Psoas muscle (tissue), 8 donors: ENCODE data around the gene GIT1. TPM values are rescaled to one million over a fixed set of nuclear protein-coding genes. Genes with fewer than 3 reads are reported as not detected.
"Not testable (repeated sequence)": the region's sequence is repeated elsewhere in the genome, so short reads cannot be mapped to it uniquely, and the experiment has no call there.

Experiments
- ATAC-seq, 4 donors: fragments of 200-7000 bp; cut with Tn5 transposase; one replicate each; pipeline ENCODE4 v1.9.1; 2020; ENCODE audit warnings: moderate library complexity in 3 of 4, mild to moderate bottlenecking in 2 of 4
- DNase-seq, 2 donors: peaks; one replicate each; pipeline ENCODE4 v3.0.0-alpha.2; 2020
- H3K27ac ChIP-seq: fragments of 200-600 bp; one replicate; pipeline ENCODE4 v1.8.0; 2022
- H3K27me3 ChIP-seq, 3 donors: fragments of 200-600 bp in 1 of 3; one replicate each; pipeline versions ENCODE4 v1.6.1 to v1.8.0; 2013 to 2022; ENCODE audit warnings: low read length in 2 of 3, mild to moderate bottlenecking in 2 of 3, moderate library complexity in 1 of 3; ENCODE audit not compliant: insufficient read depth in 3 of 3
- H3K36me3 ChIP-seq, 2 donors: fragments of 200-600 bp in 1 of 2; one replicate each; pipeline versions ENCODE4 v1.6.1 to v1.8.0; 2013 to 2022; ENCODE audit warnings: low read depth in 1 of 2, mild to moderate bottlenecking in 1 of 2, moderate library complexity in 1 of 2; ENCODE audit not compliant: insufficient read depth in 1 of 2
- H3K4me1 ChIP-seq: fragments of 200-600 bp; one replicate; pipeline ENCODE4 v1.8.0; 2022
- H3K4me3 ChIP-seq: fragments of 200-600 bp; one replicate; pipeline ENCODE4 v1.8.0; 2022; ENCODE audit warnings: mild to moderate bottlenecking
- H3K9me3 ChIP-seq: fragments of 200-600 bp; one replicate; pipeline ENCODE4 v1.8.0; 2022
- WGBS, 3 donors: extraction: QIAGEN DNeasy Blood & Tissue Kit; methylation state at CpG; one replicate each; pipeline versions ENCODE4 v1.1.6 to v1.1.7; 2013; 5-methylcytosine and 5-hydroxymethylcytosine counted together
- intact Hi-C, 2 donors: fragments of 100-400 bp; cut with DNase I; formaldehyde crosslinking; loops; one replicate each; pipeline versions ENCODE4 v1.11.0 to v1.14.2; 2022
- polyA plus RNA-seq, 3 donors: library from polyadenylated mRNA; stranded (reverse); fragments of 200-250 nt; gene quantifications; one replicate each; pipeline ENCODE4 v1.2.3, GENCODE V29; 2013
- total RNA-seq, 4 donors: library from RNA; stranded (reverse); fragmentation: NEBNext Ultra II Directional in 2 of 4; extraction: Animal tissue kit (Norgen Biotek cat#: 25700) in 2 of 4; gene quantifications; one replicate each; pipeline versions ENCODE4 v1.2.1 to v1.2.4, GENCODE V29; 2021 to 2023
- TF ChIP-seq, protein P1 (sequence below): fragments of 200-600 bp; IDR thresholded peaks from one replicate; pipeline ENCODE4 v1.8.0; 2022; ENCODE audit warnings: antibody characterized with exemption
- donor health status: healthy with polysubstance abuse.
- donor health status: DM: no; HTN: no; CAD: no; lungs with moderate emphysema.
- donor health status: Bipolar disorder and iron deficiency.
- donor health status: healthy.
- donor health status: DM: yes; HTN: yes; CAD: no.
- donor health status: DM: no; HTN: no; CAD: no.
- donor health status: DM: no; HTN: no; CAD: no.
- donor health status: DM: yes; HTN: yes; CAD: no.

Gene GIT1
- total and polyA plus RNA-seq, 7 donors = 24.3 to 46.0 (median 33.5) TPM

DNA sequence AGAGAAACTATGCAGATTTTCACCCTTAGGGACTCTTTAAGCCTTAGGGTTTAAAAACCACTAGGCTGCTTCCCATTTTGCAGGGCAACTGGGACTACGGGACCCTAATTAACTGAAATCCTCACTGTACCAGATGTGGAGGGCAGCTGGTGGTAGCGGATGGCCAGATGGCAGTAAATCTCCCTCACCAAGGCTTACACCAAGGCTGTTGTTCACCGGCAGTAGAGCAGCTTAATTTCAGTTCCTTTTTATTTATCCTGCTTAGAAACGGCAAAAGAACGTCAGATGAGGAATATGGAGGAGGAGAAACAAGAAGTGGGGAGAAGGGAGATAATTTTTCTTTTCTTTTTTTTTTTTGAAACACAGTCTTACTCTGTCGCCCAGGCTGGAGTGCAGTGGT, 29.1 kb downstream of the GIT1 start:
- H3K36me3 ChIP-seq = no peaks in the 10 kb centered on the region
- no peak overlapping the region for H3K4me3 ChIP-seq
- TF ChIP-seq, protein P1, sequence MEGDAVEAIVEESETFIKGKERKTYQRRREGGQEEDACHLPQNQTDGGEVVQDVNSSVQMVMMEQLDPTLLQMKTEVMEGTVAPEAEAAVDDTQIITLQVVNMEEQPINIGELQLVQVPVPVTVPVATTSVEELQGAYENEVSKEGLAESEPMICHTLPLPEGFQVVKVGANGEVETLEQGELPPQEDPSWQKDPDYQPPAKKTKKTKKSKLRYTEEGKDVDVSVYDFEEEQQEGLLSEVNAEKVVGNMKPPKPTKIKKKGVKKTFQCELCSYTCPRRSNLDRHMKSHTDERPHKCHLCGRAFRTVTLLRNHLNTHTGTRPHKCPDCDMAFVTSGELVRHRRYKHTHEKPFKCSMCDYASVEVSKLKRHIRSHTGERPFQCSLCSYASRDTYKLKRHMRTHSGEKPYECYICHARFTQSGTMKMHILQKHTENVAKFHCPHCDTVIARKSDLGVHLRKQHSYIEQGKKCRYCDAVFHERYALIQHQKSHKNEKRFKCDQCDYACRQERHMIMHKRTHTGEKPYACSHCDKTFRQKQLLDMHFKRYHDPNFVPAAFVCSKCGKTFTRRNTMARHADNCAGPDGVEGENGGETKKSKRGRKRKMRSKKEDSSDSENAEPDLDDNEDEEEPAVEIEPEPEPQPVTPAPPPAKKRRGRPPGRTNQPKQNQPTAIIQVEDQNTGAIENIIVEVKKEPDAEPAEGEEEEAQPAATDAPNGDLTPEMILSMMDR = no peak
- H3K27ac ChIP-seq = no peak overlapping the region
- no peaks in the 10 kb centered on the region for H3K9me3 ChIP-seq
- peaks cover 8% of the 10 kb centered on the region for H3K4me1 ChIP-seq
- intact Hi-C loops = no loop called here
- 53 to 57% (median 54%) methylated on average over 6 of the region's 6 CpGs for WGBS, 3 donors
- DNase-seq (no peak), ATAC-seq (no peak)
- no peaks in the 10 kb centered on the region for H3K27me3 ChIP-seq

DNA sequence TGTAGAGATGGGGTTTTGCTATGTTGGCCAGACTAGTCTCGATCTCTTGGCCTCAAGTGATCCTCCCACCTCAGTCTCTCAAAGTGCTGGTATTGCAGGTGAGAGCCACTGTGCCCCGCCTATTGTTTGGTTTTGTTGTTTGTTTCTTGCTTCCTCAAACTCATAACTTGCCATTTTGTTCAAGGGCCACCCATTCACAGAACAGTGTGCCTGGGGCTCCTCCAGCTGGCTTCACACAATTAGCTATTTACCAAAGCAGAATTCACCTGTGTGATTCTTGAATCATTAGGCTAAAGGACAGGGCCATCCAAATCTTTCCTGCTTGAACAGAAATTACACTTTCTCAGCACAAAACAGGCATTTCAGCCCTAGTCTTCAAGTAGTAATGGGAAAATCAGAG, 29.8 kb downstream of the GIT1 start:
- H3K9me3 ChIP-seq = no peaks in the 10 kb centered on the region
- H3K4me1 ChIP-seq = peaks cover 8% of the 10 kb centered on the region
- TF ChIP-seq, protein P1 = no peak
- H3K36me3 ChIP-seq = no peaks in the 10 kb centered on the region
- H3K27me3 ChIP-seq = no peaks in the 10 kb centered on the region
- DNase-seq = no peak
- 95 to 100% (median 98%) methylated on average over 2 of the region's 2 CpGs for WGBS, 3 donors
- intact Hi-C loops = no loop called here
- H3K4me3 ChIP-seq = no peak overlapping the region
- H3K27ac ChIP-seq = no peak overlapping the region
- ATAC-seq = no peak

DNA sequence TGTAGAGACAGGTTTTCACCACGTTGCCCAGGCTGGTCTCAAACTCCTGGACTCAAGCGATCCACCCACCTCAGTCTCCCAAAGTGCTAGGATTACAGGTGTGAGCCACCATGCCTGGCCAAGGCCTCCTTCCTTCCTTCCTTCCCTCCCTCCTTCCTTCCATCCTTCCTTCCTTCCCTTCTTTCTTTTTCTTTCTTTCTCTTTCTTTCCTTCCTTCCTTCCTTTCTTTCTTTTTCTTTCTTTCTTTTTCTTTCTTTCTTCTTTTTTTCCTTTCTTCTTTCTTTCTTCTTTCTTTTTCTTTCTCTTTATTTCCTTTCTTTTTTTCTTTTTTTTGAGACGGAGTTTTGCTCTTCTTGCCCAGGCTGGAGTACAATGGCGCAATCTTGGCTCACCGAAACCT, 31.3 kb downstream of the GIT1 start:
- H3K9me3 ChIP-seq, H3K4me1 ChIP-seq, H3K27me3 ChIP-seq, H3K27ac ChIP-seq, DNase-seq, H3K36me3 ChIP-seq, intact Hi-C loops, ATAC-seq, H3K4me3 ChIP-seq: not testable (repeated sequence)
- WGBS, 3 donors = 91 to 97% (median 95%) methylated on average over 5 of the region's 5 CpGs

DNA sequence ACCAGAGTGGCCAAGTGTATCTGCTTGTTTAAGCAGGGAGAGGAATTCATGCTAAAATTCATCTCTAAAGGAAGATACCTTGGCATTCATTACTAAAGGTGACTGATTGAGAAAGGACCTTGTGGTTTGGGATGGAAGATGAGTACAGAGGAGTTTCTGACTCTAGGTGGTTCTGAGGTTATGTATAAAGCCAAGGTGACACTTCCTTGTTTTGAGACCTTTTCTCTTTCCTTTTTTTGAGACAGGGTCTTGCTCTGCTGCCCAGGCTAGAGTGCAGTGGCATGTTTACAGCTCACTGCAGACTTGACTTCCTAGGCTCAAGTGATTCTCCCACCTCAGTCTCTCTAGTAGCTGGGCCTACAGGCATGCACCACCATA, 31.7 kb downstream of the GIT1 start:
- H3K9me3 ChIP-seq = no peaks in the 10 kb centered on the region
- H3K36me3 ChIP-seq = no peaks in the 10 kb centered on the region
- TF ChIP-seq, protein P1 = no peak
- intact Hi-C loops = no loop called here
- H3K27me3 ChIP-seq = no peaks in the 10 kb centered on the region
- H3K27ac ChIP-seq = no peak overlapping the region
- no peak overlapping the region for H3K4me3 ChIP-seq
- H3K4me1 ChIP-seq = peaks cover 8% of the 10 kb centered on the region
- DNase-seq = no peak
- ATAC-seq = no peak

DNA sequence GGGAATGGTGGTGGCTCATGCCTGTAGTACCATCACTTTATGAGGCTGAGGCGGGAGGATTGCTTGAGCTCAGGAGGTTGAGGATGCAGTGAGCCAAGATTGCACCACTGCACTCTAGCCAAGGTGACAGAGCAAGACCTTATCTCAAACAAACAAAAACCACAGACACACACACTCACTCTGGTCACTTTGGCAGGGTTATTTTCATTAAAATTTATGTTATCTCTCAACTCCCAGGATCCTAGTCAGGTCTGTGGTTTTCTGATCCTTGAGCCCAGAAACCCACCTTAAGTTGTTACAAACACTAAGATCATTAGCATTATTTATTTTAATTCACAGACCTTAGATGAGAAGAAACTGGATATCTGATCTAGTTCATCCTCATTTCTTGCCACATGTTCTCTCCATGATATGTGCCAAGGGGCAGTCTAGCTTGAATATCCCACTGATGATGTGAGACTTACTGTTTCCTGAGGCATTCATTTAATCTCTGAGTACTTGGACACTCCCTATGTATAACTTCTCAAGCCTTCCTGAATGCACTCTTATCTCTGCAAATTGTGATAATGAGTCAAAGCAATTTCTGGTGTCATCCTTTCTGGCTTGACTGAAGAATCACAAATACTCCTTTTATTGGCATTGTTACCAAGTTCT, 32.2 kb downstream of the GIT1 start:
- intact Hi-C loops = no loop called here
- WGBS, 3 donors = 95 to 100% (median 98%) methylated on average over 1 of the region's 1 CpG
- Histone ChIP-seq H3K27me3 (no peaks in the 10 kb centered on the region), H3K9me3 (no peaks in the 10 kb centered on the region), H3K4me3 (no peak overlapping the region), H3K27ac (no peak overlapping the region), H3K4me1 (peaks cover 8% of the 10 kb centered on the region), H3K36me3 (no peaks in the 10 kb centered on the region)
- DNase-seq (no peak), ATAC-seq (no peak)
- TF ChIP-seq, protein P1 = no peak
